ENCODE measurements around the gene USP38.
"Not testable (repeated sequence)": the region's sequence is repeated elsewhere in the genome, so short reads cannot be mapped to it uniquely, and the experiment has no call there.

Gene USP38, protein sequence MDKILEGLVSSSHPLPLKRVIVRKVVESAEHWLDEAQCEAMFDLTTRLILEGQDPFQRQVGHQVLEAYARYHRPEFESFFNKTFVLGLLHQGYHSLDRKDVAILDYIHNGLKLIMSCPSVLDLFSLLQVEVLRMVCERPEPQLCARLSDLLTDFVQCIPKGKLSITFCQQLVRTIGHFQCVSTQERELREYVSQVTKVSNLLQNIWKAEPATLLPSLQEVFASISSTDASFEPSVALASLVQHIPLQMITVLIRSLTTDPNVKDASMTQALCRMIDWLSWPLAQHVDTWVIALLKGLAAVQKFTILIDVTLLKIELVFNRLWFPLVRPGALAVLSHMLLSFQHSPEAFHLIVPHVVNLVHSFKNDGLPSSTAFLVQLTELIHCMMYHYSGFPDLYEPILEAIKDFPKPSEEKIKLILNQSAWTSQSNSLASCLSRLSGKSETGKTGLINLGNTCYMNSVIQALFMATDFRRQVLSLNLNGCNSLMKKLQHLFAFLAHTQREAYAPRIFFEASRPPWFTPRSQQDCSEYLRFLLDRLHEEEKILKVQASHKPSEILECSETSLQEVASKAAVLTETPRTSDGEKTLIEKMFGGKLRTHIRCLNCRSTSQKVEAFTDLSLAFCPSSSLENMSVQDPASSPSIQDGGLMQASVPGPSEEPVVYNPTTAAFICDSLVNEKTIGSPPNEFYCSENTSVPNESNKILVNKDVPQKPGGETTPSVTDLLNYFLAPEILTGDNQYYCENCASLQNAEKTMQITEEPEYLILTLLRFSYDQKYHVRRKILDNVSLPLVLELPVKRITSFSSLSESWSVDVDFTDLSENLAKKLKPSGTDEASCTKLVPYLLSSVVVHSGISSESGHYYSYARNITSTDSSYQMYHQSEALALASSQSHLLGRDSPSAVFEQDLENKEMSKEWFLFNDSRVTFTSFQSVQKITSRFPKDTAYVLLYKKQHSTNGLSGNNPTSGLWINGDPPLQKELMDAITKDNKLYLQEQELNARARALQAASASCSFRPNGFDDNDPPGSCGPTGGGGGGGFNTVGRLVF

DNA sequence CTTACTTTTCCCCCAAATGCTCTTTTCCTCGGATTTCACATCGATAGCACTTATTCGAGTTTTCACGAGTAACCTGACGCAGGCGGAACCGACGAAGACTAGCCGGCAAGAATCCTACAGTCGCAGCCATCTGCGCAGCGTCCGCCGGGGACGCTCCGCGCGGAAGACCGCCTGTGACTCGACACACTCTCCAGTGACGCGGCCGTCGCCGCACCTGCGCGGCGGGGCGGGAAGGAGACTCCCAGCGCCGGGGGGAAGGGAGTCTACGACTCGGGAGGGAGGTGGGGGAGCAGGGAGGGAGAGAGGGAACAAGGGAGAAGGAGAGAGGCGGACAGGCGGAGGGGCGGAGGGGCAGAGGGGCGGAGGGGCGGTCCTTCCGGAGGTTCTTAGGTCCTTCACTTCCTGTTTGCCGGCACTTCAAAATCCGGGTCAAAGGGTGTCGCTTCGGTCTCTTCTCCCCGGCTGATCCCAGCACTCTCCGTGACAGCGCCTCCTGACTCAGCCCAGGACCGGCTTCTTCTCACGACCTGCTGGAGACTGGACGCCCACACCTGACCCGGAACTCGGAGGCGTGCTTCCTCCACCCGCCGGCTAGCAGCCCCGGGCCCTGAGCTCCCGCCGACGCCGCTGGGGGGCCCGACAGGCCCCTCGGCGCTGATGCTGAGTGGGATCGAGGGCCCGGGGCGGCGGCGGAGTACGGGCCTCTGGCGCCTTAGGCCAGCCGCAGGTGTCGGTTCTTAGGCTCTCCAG is at the start of gene USP38:
USP38 (plus strand) TSS at position 415 of the 750 bp plus-strand sequence. CDS start 534 bp downstream, outside the sequence.
- Mint-ChIP-seq H3K4me1 (ENCODE audit: low read depth) (peaks cover 46% of the 10 kb centered on the region), H3K36me3 (ENCODE audit: low read depth) (peaks cover 36% of the 10 kb centered on the region)

DNA sequence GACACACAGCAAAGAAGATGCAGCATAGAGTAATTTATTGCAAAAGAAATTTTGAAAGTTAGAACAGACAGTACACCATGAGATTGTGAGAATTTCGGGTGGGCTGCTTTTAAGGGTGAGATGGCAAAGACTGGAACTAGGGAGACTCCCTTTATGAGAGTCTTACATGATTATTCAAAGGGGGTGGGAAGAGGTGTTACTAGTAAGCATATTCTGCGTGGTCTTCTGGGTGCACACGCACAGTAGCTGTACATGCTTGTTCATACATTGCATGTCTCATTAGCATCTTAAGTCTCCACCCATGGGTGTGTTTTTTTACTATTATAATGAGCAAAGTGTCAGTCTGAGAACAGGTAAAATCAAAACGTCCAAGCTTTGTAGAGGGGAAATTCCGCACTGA is 49.4 kb upstream of the USP38 start:
- no peak overlapping the region for H3K27ac Mint-ChIP-seq
- H3K27me3 Mint-ChIP-seq (ENCODE audit: low read depth) = no peaks in the 10 kb centered on the region
- no peaks in the 10 kb centered on the region for H3K4me1 Mint-ChIP-seq (ENCODE audit: low read depth)
- no peaks in the 10 kb centered on the region for H3K9me3 Mint-ChIP-seq
- H3K4me3 Mint-ChIP-seq = no peak overlapping the region
- H3K36me3 Mint-ChIP-seq (ENCODE audit: low read depth) = no peaks in the 10 kb centered on the region

More for the DNA sequence above, at the start of gene USP38:
- H3K9me3 Mint-ChIP-seq = no peaks in the 10 kb centered on the region
- peak within 1 kb of the TSS; percentile 96 for H3K4me3 Mint-ChIP-seq
- peak within 1 kb of the TSS; percentile 98 for H3K27ac Mint-ChIP-seq
- H3K27me3 Mint-ChIP-seq (ENCODE audit: low read depth) = no peaks in the 10 kb centered on the region

DNA sequence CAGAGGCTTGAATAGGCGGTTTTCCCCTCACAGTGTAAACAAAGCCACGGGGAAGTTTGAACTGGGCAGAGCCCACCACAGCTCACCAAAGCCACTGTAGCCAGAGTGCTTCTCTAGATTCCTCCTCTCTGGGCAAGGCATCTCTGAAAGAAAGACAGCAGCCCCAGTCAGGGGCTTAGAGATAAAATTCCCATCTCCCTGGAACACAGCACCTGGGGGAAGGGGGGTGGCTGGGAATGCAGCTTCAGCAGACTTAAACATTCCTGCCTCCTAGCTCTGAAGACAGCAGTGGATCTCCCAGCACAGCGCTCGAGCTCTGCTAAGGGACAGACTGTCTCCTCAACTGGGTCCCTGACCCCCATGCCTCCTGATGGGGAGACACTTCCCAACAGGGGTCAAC is 44.0 kb upstream of the USP38 start:
- no peak overlapping the region for H3K27ac Mint-ChIP-seq
- no peaks in the 10 kb centered on the region for H3K36me3 Mint-ChIP-seq (ENCODE audit: low read depth)
- no peaks in the 10 kb centered on the region for H3K4me1 Mint-ChIP-seq (ENCODE audit: low read depth)
- H3K4me3 Mint-ChIP-seq = no peak overlapping the region
- H3K9me3 Mint-ChIP-seq = peaks cover 19% of the 10 kb centered on the region
- no peaks in the 10 kb centered on the region for H3K27me3 Mint-ChIP-seq (ENCODE audit: low read depth)

DNA sequence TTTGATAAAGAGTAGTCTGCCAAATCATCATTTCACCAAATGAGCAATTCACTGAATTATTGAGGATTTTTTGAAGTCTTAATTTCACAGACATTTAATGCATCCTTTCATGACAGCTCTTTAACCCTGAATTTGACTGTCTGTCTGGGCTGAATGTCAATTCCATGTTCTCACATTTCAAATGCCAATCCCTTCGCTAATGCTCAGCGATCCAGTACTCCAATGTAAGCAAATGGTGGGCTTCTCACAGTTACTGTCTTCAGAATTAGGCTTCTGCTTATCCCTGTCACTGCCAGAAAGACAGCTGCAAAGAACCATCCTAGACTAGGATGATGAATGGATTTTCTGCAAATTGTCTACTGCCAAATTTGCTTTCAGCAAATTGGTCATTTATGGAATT is 36.2 kb upstream of the USP38 start:
- no peak overlapping the region for H3K27ac Mint-ChIP-seq
- H3K36me3 Mint-ChIP-seq (ENCODE audit: low read depth) = no peaks in the 10 kb centered on the region
- peaks cover 27% of the 10 kb centered on the region for H3K9me3 Mint-ChIP-seq

DNA sequence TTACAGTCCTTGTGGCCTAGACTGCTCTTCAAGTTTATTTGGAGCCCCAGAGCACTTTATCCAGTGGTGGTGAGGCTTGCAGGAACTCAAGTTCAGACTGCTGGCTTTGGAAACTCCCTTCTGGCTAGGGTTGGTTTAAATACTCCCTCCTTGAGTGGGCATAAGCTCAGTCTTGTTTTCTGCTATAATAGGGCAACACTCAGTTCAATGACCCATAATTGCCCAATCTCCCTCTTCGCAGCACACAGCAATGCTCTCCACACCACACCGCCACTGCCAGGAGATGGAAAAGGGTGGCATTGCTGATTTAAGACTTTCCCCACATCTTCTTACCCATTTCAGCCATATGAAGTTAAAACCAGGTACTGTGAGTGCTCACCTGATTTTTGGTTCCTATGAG is 27.9 kb upstream of the USP38 start:
- Mint-ChIP-seq H3K27ac (no peak overlapping the region), H3K27me3 (ENCODE audit: low read depth) (no peaks in the 10 kb centered on the region), H3K4me3 (no peak overlapping the region), H3K9me3 (peaks cover 18% of the 10 kb centered on the region), H3K4me1 (ENCODE audit: low read depth) (no peaks in the 10 kb centered on the region), H3K36me3 (ENCODE audit: low read depth) (no peaks in the 10 kb centered on the region)

More for the DNA sequence above, 36.2 kb upstream of the USP38 start:
- Mint-ChIP-seq H3K27me3 (ENCODE audit: low read depth) (no peaks in the 10 kb centered on the region), H3K4me3 (no peak overlapping the region), H3K4me1 (ENCODE audit: low read depth) (no peaks in the 10 kb centered on the region)

DNA sequence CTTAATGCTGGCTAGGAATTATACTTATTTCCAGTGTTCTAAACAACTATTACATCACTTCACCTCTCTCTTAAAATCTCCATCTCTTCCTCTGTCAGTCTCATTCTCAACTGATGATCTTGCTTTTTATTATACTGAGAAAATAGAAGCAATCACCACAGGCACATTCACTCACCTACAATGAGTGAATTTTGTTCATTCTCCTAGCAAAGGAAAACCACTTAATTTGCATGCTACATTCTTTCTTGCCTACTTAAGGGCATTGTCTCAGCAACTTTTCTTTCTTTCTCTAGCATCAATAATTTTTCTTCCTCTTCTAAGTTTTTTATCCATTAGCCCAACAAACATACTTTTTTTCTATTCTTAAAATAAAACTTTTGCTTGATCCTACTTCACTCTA is 21.1 kb upstream of the USP38 start:
- Mint-ChIP-seq H3K27me3 (ENCODE audit: low read depth) (no peaks in the 10 kb centered on the region), H3K4me3 (no peak overlapping the region), H3K9me3 (peaks cover 3% of the 10 kb centered on the region), H3K36me3 (ENCODE audit: low read depth) (no peaks in the 10 kb centered on the region), H3K27ac (no peak overlapping the region), H3K4me1 (ENCODE audit: low read depth) (no peaks in the 10 kb centered on the region)

DNA sequence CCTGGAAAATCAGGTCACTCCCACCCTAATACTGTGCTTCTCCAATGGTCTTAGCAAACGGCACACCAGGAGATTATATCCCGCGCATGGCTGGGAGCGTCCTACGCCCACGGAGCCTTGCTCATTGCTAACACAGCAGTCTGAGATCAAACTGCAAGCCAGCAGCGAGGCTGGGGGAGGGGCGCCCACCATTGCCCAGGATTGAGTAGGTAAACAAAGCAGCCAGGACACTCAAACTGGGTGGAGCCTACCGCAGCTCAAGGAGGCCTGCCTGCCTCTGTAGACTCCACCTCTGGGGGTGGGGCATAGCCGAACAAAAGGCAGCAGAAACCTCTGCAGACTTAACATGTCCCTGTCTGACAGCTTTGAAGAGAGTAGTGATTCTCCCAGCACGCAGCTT is 18.0 kb upstream of the USP38 start:
- not testable (repeated sequence) for H3K4me1 Mint-ChIP-seq (ENCODE audit: low read depth); H3K4me3 Mint-ChIP-seq; H3K36me3 Mint-ChIP-seq (ENCODE audit: low read depth); H3K27ac Mint-ChIP-seq; H3K27me3 Mint-ChIP-seq (ENCODE audit: low read depth)
- H3K9me3 Mint-ChIP-seq = peaks cover 12% of the 10 kb centered on the region

DNA sequence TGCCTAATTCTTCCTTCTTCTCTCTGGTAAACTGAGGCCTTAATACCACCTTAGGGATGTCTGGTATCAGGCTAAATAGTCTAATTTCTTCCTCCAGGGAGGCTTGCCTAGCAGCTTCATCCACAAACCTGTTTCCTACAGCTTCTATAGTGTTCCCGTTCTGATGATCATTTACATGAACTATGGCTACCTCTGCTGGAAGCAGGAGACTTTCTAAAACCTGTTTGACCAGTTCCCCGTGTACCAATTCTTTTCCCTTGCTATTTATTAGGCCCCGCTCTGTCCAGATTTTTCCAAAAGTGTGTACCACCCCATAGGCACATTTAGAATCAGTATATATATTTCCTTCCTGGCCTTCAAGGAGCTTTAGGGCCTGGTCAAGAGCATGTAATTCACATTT is 5.8 kb upstream of the USP38 start:
- H3K4me3 Mint-ChIP-seq = no peak overlapping the region
- H3K27ac Mint-ChIP-seq = no peak overlapping the region
- H3K27me3 Mint-ChIP-seq (ENCODE audit: low read depth) = no peaks in the 10 kb centered on the region
- peaks cover 25% of the 10 kb centered on the region for H3K9me3 Mint-ChIP-seq
- H3K4me1 Mint-ChIP-seq (ENCODE audit: low read depth) = peaks cover 11% of the 10 kb centered on the region
- peaks cover 18% of the 10 kb centered on the region for H3K36me3 Mint-ChIP-seq (ENCODE audit: low read depth)

DNA sequence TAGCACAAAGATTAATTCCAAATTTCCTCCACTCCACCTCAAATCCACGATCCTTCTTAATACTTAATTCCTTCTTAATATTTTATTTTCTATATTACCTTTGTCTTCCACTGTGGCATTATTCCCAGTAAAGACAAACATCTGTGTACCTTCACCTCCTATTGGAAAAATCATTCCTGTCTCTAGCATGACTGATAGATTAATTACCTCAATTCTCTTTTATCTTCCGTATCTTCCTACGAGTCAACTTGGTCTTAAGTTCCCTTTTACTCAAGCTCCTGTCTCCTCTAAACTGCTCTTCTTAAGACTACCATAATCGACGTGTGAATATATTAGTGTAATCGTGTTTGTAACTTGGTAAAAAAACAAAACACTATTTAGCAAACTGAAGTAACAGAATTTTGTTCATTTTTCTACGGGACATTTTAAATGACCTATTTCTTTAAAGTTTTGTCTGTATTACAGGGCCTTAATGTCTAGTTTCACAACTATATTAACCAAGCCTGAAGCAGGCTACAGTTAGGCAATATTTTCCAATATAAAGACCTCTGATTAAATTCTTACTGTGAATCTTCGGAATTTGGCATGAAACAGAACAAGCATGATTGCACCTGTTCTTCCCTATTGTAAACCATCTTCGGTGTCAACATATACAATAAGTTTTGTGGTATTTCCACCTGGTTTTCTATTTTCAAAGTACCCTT is 1.1 kb upstream of the USP38 start:
- Mint-ChIP-seq H3K36me3 (ENCODE audit: low read depth) (peaks cover 29% of the 10 kb centered on the region), H3K27ac (peak overlapping the region; percentile 98), H3K4me1 (ENCODE audit: low read depth) (peaks cover 36% of the 10 kb centered on the region), H3K9me3 (peaks cover 9% of the 10 kb centered on the region), H3K4me3 (peak overlapping the region; percentile 96), H3K27me3 (ENCODE audit: low read depth) (no peaks in the 10 kb centered on the region)

DNA sequence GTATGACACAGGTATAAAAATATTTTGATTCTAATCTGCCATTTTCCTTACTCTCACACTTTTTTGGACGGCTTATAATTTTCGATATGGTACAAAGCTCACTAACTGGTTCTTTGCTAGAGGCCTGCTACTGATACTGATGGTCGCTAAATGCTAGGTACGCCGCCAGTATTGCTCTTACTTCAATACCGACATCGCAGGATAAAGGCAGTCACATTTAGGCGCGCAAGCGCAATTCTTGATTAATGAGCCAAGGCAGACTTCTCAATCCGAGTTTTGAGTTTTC is 557 bp upstream of the USP38 start:
- Mint-ChIP-seq H3K27me3 (ENCODE audit: low read depth) (no peaks in the 10 kb centered on the region), H3K36me3 (ENCODE audit: low read depth) (peaks cover 31% of the 10 kb centered on the region), H3K4me3 (peak overlapping the region; percentile 96), H3K4me1 (ENCODE audit: low read depth) (peaks cover 41% of the 10 kb centered on the region), H3K27ac (peak overlapping the region; percentile 98), H3K9me3 (peaks cover 4% of the 10 kb centered on the region)

DNA sequence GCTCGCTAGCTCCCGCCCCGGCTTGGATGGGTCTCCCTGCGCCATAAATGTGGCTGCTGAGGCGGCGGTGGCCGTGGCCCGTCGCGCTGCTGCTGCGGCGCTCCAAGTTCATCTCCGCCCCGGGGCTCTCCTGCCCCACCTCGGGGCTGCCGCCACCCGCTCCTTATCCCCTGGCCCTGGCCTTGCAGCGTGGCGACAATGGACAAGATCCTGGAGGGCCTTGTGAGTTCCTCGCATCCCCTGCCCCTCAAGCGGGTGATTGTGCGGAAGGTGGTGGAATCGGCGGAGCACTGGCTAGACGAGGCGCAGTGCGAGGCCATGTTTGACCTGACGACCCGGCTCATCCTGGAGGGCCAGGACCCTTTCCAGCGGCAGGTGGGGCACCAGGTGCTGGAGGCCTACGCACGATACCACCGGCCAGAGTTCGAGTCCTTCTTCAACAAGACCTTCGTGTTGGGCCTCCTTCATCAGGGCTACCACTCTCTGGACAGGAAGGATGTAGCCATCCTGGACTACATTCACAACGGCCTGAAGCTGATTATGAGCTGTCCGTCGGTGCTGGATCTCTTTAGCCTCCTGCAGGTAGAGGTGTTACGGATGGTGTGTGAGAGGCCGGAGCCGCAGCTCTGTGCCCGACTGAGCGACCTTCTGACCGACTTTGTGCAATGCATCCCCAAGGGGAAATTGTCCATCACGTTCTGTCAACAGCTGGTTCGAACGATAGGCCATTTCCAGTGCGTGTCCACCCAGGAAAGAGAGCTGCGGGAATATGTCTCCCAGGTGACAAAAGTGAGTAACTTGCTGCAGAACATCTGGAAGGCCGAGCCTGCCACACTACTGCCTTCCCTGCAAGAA is 763 bp downstream of the USP38 start:
- H3K4me3 Mint-ChIP-seq = peak overlapping the region; percentile 96
- no peaks in the 10 kb centered on the region for H3K27me3 Mint-ChIP-seq (ENCODE audit: low read depth)
- peaks cover 54% of the 10 kb centered on the region for H3K4me1 Mint-ChIP-seq (ENCODE audit: low read depth)
- H3K27ac Mint-ChIP-seq = peak overlapping the region; percentile 95
- no peaks in the 10 kb centered on the region for H3K9me3 Mint-ChIP-seq
- peaks cover 40% of the 10 kb centered on the region for H3K36me3 Mint-ChIP-seq (ENCODE audit: low read depth)

DNA sequence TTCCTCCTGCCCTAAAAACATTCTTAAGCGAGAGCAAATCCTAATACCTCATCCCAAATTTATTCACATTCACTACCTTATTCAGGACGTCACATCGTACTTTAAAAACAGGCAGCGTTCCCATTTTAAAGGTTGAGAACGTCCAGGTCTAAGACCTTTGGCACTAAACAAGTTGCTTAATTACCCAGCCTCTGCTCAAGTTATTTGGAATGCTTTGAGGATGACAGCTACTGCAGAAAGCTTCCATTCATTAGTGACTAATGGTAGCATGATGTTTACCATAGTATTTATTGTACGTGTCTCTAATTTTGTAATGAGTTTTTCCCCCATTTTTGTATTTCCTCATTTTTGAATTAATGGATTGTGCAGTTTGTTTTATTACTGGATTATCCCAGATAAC is 1.5 kb downstream of the USP38 start:
- H3K27ac Mint-ChIP-seq = peak overlapping the region; percentile 95
- peaks cover 61% of the 10 kb centered on the region for H3K4me1 Mint-ChIP-seq (ENCODE audit: low read depth)
- H3K9me3 Mint-ChIP-seq = no peaks in the 10 kb centered on the region
- H3K4me3 Mint-ChIP-seq = peak overlapping the region; percentile 96
- H3K27me3 Mint-ChIP-seq (ENCODE audit: low read depth) = no peaks in the 10 kb centered on the region
- peaks cover 43% of the 10 kb centered on the region for H3K36me3 Mint-ChIP-seq (ENCODE audit: low read depth)

DNA sequence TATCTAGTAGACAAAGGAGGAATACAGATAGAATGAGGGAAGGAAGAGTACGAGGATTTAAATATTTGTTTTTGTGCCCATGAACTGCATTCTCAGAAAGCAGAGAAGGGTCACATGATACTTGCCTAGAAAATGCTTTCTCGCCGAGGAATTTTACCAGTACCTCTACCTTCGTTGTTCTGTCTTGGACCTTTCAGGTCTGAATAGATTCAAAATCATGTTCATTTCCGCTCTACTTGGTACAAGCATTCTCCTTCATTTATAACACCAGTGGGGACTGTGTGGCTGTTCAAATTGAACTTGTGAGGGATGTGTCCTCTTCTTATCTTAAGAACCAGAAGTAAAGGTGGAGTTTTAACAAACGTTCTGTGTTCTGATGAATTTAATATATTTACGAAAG is 1.9 kb downstream of the USP38 start:
- H3K36me3 Mint-ChIP-seq (ENCODE audit: low read depth) = peaks cover 44% of the 10 kb centered on the region
- peak overlapping the region; percentile 96 for H3K4me3 Mint-ChIP-seq

More for the DNA sequence above, 1.9 kb downstream of the USP38 start:
- H3K27ac Mint-ChIP-seq = peak overlapping the region; percentile 95
- no peaks in the 10 kb centered on the region for H3K9me3 Mint-ChIP-seq
- H3K27me3 Mint-ChIP-seq (ENCODE audit: low read depth) = no peaks in the 10 kb centered on the region
- peaks cover 61% of the 10 kb centered on the region for H3K4me1 Mint-ChIP-seq (ENCODE audit: low read depth)

All from T-helper 1 cell treated with Interleukin-12 subunit alpha and Interleukin-12 subunit beta and Interleukin-4 antibody, amounts not matched to agents 30 μg/mL and 1 μg/mL, for 36 hours (primary cell).